Chondrocyte (in vitro differentiated cells): Measurements from ENCODE around the gene EXOC7. TPM values are rescaled to one million over a fixed set of nuclear protein-coding genes. Genes with fewer than 3 reads are reported as not detected.

Experiments used
- DNase-seq: peaks from one replicate; pipeline ENCODE4 v3.0.0; 2021; ENCODE audit warnings: mixed read lengths, low spot score
- H3K27ac Mint-ChIP-seq: one replicate; pipeline ENCODE4 v1.8.0; 2021; ENCODE audit warnings: mild to moderate bottlenecking, moderate library complexity, mixed read lengths; ENCODE audit not compliant: unreplicated experiment
- H3K27me3 Mint-ChIP-seq: 2 replicates; pipeline ENCODE4 v1.8.0; 2021; ENCODE audit warnings: low read depth, mixed read lengths
- H3K36me3 Mint-ChIP-seq: 2 replicates; pipeline ENCODE4 v1.8.0; 2021; ENCODE audit warnings: low read depth, mixed read lengths
- H3K4me1 Mint-ChIP-seq: 2 replicates; pipeline ENCODE4 v1.8.0; 2021; ENCODE audit warnings: low read depth, mild to moderate bottlenecking, mixed read lengths
- H3K4me3 Mint-ChIP-seq: one replicate; pipeline ENCODE4 v1.8.0; 2021; ENCODE audit warnings: mild to moderate bottlenecking, moderate library complexity, mixed read lengths; ENCODE audit not compliant: unreplicated experiment
- H3K9me3 Mint-ChIP-seq: 2 replicates; pipeline ENCODE4 v1.8.0; 2021; ENCODE audit warnings: low read depth, mixed read lengths
- total RNA-seq: library from RNA; stranded (reverse); gene quantifications from 3 replicates; pipeline ENCODE4 v1.2.1, GENCODE V29; 2021
- TF ChIP-seq, protein P1 (sequence below): fragments of 200-600 bp; sonication (generic); IDR thresholded peaks from 2 replicates; pipeline ENCODE4 v1.5.0; 2021; ENCODE audit warnings: antibody characterized with exemption, mild to moderate bottlenecking, moderate library complexity

Gene EXOC7
- total RNA-seq, 1 donor from 2014 or later = 131 TPM

DNA sequence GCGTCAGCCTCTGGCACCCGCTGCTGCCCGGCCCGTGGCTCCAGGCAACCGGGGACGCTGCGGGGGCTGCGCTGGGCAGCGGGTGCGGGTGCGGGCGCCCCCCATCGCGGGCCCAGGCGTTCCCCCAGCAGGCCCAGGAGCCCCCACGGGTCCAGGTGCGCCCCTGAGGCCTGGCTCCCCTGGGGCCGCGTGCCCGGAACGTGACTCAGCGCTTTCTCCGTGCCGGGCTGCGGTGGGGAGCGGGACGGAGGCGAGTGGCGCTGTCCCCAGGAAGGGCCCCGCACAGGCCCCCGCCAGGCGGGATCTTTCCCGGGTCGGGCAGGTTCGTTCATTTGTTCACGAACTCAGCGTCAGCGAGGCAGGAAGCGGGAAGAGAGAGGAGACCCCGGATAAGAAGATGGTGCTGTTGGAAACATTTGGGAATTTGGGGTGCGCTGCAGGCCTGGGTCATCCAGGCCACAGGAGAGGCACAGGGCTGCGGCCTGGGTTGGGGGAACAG, 18.4 kb upstream of the EXOC7 start:
- Mint-ChIP-seq H3K9me3 (no peaks in the 10 kb centered on the region), H3K4me1 (no peaks in the 10 kb centered on the region), H3K36me3 (no peaks in the 10 kb centered on the region), H3K27ac (no peak overlapping the region), H3K27me3 (peaks cover 13% of the 10 kb centered on the region), H3K4me3 (no peak overlapping the region)
- no peak for DNase-seq
- TF ChIP-seq, protein P1, sequence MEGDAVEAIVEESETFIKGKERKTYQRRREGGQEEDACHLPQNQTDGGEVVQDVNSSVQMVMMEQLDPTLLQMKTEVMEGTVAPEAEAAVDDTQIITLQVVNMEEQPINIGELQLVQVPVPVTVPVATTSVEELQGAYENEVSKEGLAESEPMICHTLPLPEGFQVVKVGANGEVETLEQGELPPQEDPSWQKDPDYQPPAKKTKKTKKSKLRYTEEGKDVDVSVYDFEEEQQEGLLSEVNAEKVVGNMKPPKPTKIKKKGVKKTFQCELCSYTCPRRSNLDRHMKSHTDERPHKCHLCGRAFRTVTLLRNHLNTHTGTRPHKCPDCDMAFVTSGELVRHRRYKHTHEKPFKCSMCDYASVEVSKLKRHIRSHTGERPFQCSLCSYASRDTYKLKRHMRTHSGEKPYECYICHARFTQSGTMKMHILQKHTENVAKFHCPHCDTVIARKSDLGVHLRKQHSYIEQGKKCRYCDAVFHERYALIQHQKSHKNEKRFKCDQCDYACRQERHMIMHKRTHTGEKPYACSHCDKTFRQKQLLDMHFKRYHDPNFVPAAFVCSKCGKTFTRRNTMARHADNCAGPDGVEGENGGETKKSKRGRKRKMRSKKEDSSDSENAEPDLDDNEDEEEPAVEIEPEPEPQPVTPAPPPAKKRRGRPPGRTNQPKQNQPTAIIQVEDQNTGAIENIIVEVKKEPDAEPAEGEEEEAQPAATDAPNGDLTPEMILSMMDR = no peak

DNA sequence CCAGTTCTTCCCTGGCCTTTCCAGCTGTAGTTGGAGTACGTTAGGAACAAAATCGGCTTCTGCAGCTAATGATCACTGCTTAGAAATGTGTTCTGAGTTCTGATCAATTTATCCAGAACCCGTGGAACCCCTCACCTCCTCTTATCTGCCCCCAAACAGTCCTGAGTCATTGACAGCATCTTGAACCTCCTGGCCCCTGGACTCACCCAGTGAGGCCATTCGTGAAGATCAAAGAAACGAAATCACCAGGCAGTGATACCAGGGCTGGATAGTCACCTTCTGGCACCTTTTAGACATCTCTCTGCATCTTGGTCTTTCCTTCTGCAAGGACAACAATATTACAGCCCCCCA, 17.0 kb upstream of the EXOC7 start:
- TF ChIP-seq, protein P1 = no peak
- Mint-ChIP-seq H3K4me3 (no peak overlapping the region), H3K4me1 (no peaks in the 10 kb centered on the region), H3K36me3 (no peaks in the 10 kb centered on the region), H3K27ac (no peak overlapping the region), H3K27me3 (peaks cover 12% of the 10 kb centered on the region), H3K9me3 (no peaks in the 10 kb centered on the region)
- DNase-seq = no peak

DNA sequence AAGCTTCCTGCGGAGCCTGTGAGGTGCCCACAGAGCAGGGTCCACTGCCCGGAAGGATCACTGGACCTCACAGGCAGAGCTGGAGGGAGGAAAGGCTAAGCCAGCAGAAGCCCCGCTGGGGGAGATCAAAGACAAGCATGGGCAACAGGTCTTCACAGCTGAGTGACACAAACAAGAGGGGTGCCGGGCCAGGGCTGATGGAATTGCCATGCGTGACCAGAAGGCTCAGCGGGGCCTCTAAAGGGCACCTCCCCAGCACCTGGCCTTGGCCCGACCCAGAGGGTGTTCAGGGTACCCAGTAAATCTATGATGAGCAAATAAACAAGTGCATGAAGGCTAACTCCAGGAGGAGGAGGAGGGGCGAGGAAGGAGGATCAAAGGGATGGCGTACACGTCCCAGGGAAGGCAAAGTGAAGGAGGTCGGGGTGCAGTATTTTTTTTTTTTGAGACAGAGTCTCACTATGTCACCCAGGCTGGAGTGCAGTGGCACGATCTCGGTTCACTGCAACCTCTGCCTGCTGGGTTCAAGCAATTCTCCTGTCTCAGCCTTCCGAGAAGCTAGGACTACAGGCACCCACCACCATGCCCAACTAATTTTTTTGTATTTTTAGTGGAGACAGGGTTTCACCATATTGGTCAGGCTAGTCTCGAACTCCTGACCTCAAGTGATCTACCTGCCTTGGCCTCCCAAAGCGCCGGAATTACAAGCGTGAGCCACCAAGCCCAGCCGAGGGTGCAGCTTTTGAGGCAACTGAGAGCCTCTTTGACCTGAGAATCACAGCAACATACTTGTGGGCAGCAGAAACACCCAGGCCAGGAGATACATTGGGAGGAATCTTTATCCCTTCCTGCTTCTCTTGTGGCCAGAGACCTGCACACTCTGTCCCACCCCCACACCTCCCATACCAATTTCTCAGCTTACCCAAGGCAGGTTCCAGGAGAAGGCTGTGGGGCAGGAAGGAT, 16.1 kb upstream of the EXOC7 start:
- Mint-ChIP-seq H3K27me3 (peaks cover 12% of the 10 kb centered on the region), H3K4me1 (no peaks in the 10 kb centered on the region), H3K9me3 (no peaks in the 10 kb centered on the region), H3K27ac (no peak overlapping the region), H3K36me3 (no peaks in the 10 kb centered on the region), H3K4me3 (no peak overlapping the region)
- DNase-seq = no peak
- TF ChIP-seq, protein P1 = no peak

DNA sequence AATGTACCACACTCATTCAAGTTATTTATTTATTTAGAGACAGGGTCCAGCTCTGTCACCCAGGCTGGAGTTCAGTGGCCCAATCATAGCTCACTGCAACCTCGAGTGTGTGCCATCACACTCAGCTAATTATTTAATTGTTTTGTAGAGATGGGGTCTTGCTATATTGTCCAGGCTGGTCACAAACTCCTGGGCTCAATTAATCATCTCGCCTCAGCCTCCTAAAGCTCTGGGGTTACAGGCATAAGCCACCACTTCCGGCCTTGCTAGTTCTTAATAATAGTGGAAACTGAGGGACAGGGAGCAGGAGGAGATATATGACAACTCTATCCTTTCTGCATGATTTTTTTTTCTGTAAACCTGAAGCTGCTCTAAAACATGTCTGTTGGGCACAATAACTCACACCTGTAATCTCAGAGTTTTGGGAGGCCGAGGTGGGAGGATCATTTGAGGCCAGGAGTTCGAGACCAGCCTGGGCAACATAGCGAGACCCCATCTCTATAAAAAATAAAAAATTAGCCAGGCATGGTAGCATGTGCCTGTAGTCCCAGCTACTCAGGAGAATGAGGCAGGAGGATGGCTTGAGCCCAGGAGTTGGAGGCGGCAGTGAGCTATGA, 11.7 kb upstream of the EXOC7 start:
- Mint-ChIP-seq H3K36me3 (no peaks in the 10 kb centered on the region), H3K4me1 (no peaks in the 10 kb centered on the region), H3K27ac (no peak overlapping the region), H3K4me3 (no peak overlapping the region), H3K9me3 (no peaks in the 10 kb centered on the region), H3K27me3 (peaks cover 9% of the 10 kb centered on the region)
- DNase-seq = no peak
- TF ChIP-seq, protein P1 = no peak

DNA sequence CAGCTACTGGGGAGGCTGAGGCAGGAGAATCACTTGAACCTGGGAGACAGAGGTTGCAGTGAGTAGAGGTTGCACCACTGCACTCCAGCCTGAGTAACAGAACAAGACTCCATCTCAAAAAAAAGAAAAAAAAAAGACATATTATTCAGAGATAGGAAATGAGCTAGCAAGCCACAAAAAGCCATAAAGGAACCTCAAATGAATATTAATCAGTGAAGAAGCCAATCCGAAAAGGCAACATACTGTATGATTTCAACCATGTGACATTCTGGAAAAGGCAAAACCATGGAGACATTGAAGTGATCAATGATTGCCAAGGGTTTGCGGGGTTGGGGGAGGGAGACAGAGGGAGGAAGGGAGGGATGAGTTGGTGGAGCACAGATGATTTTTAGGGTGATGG, 8.4 kb upstream of the EXOC7 start:
- Mint-ChIP-seq H3K36me3 (no peaks in the 10 kb centered on the region), H3K27ac (no peak overlapping the region), H3K9me3 (no peaks in the 10 kb centered on the region), H3K4me3 (no peak overlapping the region), H3K27me3 (no peaks in the 10 kb centered on the region), H3K4me1 (no peaks in the 10 kb centered on the region)
- TF ChIP-seq, protein P1 = no peak
- DNase-seq = no peak
